ENCODE measurements around the gene TPPP2.
A peak's percentile ranks its signal among the peaks of the same experiment; 100 is the strongest.
"Not testable (repeated sequence)": the region's sequence is repeated elsewhere in the genome, so short reads cannot be mapped to it uniquely, and the experiment has no call there.

Gene TPPP2

GRCh38 chr14:21029917-21030316, at the start of gene TPPP2:
TSS of gene TPPP2 (plus strand) at chr14:21030217. CDS start at chr14:21030582, 365 bp downstream.
- no peak for DNase-seq

GRCh38 chr14:20980906-20981305, 49.1 kb upstream of the TPPP2 start:
- no peak for DNase-seq

- no peak for DNase-seq
Measured at GRCh38 chr14:20982646-20983369, 47.2 kb upstream of the TPPP2 start.

GRCh38 chr14:20985650-20986049, 44.4 kb upstream of the TPPP2 start:
- not testable (repeated sequence) for DNase-seq

- DNase-seq: no peak
Measured at GRCh38 chr14:20986811-20987210, 43.2 kb upstream of the TPPP2 start.

- DNase-seq: no peak
Measured at GRCh38 chr14:20988717-20989470, 41.1 kb upstream of the TPPP2 start.

- no peak for DNase-seq
Measured at GRCh38 chr14:20989471-20989786, 40.6 kb upstream of the TPPP2 start.

- DNase-seq: peak; percentile 88 to 89
Measured at GRCh38 chr14:20989787-20990600, 40.0 kb upstream of the TPPP2 start, which contains the start of gene METTL17. TSS of gene METTL17 (plus strand) at chr14:20989980. CDS start at chr14:20990003, 23 bp downstream.

- DNase-seq: no peak
Measured at GRCh38 chr14:20996521-20996920, 33.5 kb upstream of the TPPP2 start.

GRCh38 chr14:20997115-20997514, 32.9 kb upstream of the TPPP2 start:
- DNase-seq: no peak

GRCh38 chr14:20997564-20997963, 32.5 kb upstream of the TPPP2 start:
- no peak for DNase-seq

- no peak for DNase-seq
Measured at GRCh38 chr14:20998139-20998538, 31.9 kb upstream of the TPPP2 start.

GRCh38 chr14:20998674-20999366, 31.2 kb upstream of the TPPP2 start, which contains the start of gene SLC39A2:
TSS of gene SLC39A2 (plus strand) at chr14:20999293. CDS start at chr14:20999447, 154 bp downstream.
- no peak for DNase-seq

GRCh38 chr14:20999591-20999990, 30.4 kb upstream of the TPPP2 start:
- no peak for DNase-seq

- no peak for DNase-seq
Measured at GRCh38 chr14:21001218-21001617, 28.8 kb upstream of the TPPP2 start.

GRCh38 chr14:21003788-21004346, 26.1 kb upstream of the TPPP2 start:
- no peak for DNase-seq

- DNase-seq: not testable (repeated sequence)
Measured at GRCh38 chr14:21009721-21010120, 20.3 kb upstream of the TPPP2 start.

- no peak for DNase-seq
Measured at GRCh38 chr14:21011136-21011535, 18.9 kb upstream of the TPPP2 start.

GRCh38 chr14:21014761-21015190, 15.2 kb upstream of the TPPP2 start:
- peak; percentile 86 to 89 for DNase-seq

GRCh38 chr14:21015312-21015711, 14.7 kb upstream of the TPPP2 start:
- DNase-seq: no peak

- no peak for DNase-seq
Measured at GRCh38 chr14:21016413-21017190, 13.4 kb upstream of the TPPP2 start.

Data from stimulated activated CD4-positive, alpha-beta T cell treated with anti-CD3 and anti-CD28 coated beads, Interleukin-2, amount 100 ng/mL, for 24 hours (primary cell).